Measurements from ENCODE around the gene KIF5A. TPM values are rescaled to one million over a fixed set of nuclear protein-coding genes. Genes with fewer than 3 reads are reported as not detected.
A peak's percentile ranks its signal among the peaks of the same experiment; 100 is the strongest.

The KIF5A gene
- total and polyA plus RNA-seq, 2 donors (not counting 1 experiment from before 2014, with no cell fraction given), result 0.09 to 0.67 TPM

GRCh38 chr12:57522887-57523705 is 26.7 kb upstream of the KIF5A start:
- peak overlapping the region; percentile 95 for H3K27ac Mint-ChIP-seq
- ChIA-PET CTCF (interaction anchor here (0.7 to 1.3 kb wide), 3 partner anchors 21 to 64 kb away, joined by 3 to 4 read pairs (median 3); partner anchors contain the start of gene GLI1), POLR2A (interaction anchor here (0.6 to 2.4 kb wide), 9 partner anchors 9 to 1302 kb away, joined by 3 to 13 read pairs (median 3); partner anchors contain the start of genes DCTN2 and RNF41)
- no peaks in the 10 kb centered on the region for H3K9me3 Mint-ChIP-seq (ENCODE audit: insufficient read depth)
- no peaks in the 10 kb centered on the region for H3K27me3 ChIP-seq (replicated peaks in 1 of 4; ENCODE audit: control extremely low read depth in 1 of 4, control insufficient read depth in 3 of 4, insufficient read depth in 4 of 4, low read length in 3 of 4)
- H3K79me2 ChIP-seq (ENCODE audit: control insufficient read depth, insufficient read depth, low read length), result peaks cover 31% of the 10 kb centered on the region
- peak overlapping the region; percentile 78 to 87 for H3K27ac ChIP-seq (ENCODE audit: low read length in 2 of 2)
- H3K36me3 ChIP-seq (replicated peaks in 1 of 2; ENCODE audit: control extremely low read depth in 1 of 2, control insufficient read depth in 1 of 2, extremely low read depth in 1 of 2, insufficient read depth in 2 of 2, low read length in 1 of 2), result peaks cover 0 to 27% of the 10 kb centered on the region in 2 experiments
- H3K4me3 Mint-ChIP-seq, result peak overlapping the region; percentile 98
- TF ChIP-seq, protein P1, sequence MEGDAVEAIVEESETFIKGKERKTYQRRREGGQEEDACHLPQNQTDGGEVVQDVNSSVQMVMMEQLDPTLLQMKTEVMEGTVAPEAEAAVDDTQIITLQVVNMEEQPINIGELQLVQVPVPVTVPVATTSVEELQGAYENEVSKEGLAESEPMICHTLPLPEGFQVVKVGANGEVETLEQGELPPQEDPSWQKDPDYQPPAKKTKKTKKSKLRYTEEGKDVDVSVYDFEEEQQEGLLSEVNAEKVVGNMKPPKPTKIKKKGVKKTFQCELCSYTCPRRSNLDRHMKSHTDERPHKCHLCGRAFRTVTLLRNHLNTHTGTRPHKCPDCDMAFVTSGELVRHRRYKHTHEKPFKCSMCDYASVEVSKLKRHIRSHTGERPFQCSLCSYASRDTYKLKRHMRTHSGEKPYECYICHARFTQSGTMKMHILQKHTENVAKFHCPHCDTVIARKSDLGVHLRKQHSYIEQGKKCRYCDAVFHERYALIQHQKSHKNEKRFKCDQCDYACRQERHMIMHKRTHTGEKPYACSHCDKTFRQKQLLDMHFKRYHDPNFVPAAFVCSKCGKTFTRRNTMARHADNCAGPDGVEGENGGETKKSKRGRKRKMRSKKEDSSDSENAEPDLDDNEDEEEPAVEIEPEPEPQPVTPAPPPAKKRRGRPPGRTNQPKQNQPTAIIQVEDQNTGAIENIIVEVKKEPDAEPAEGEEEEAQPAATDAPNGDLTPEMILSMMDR (IDR thresholded peaks at IDR 0.05), result no peak
- TF ChIP-seq EZH2 (IDR thresholded peaks at IDR 0.05; ENCODE audit: borderline replicate concordance, insufficient read depth, low read depth, low read length, poor library complexity, severe bottlenecking), result no peak
- intact Hi-C loops (cut with micrococcal nuclease), result loop anchor here (1.0 to 10.0 kb wide), 10 partner anchors 24 to 1404 kb away; partner anchors contain the start of genes ARHGAP9, BAZ2A, CNPY2 and DCTN2
- peaks cover 42 to 51% of the 10 kb centered on the region in 2 donors for H3K4me1 ChIP-seq (ENCODE audit: control insufficient read depth in 2 of 2, insufficient read depth in 2 of 2, low read length in 2 of 2)
- peak overlapping the region; percentile 87 for H3K9ac ChIP-seq (ENCODE audit: low read length)
- peaks cover 31% of the 10 kb centered on the region for H4K20me1 ChIP-seq (ENCODE audit: control insufficient read depth, insufficient read depth, low read length, poor library complexity, severe bottlenecking)
- WGBS (ENCODE audit: insufficient coverage), result 2% methylated on average over 8 of the region's 38 CpGs
- peak overlapping the region; percentile 59 for H2AFZ ChIP-seq (ENCODE audit: insufficient read depth, low read depth, low read length, poor library complexity, severe bottlenecking)
- H3K27me3 Mint-ChIP-seq, result no peaks in the 10 kb centered on the region
- H3K4me2 ChIP-seq (replicated peaks; ENCODE audit: low read depth, low read length, poor library complexity, severe bottlenecking), result peak overlapping the region; percentile 96
- DNase-seq, result peak; percentile 74
- peaks cover 58% of the 10 kb centered on the region for H3K4me1 Mint-ChIP-seq
- peak overlapping the region; percentile 72 to 89 (median 81) for H3K4me3 ChIP-seq (ENCODE audit: control extremely low read depth in 1 of 5, extremely low read depth in 1 of 5, insufficient read depth in 1 of 5, low read depth in 2 of 5, low read length in 4 of 5)
- ATAC-seq (ENCODE audit: low read depth), result no peak
- H3K9me3 ChIP-seq (ENCODE audit: control extremely low read depth in 1 of 3, control insufficient read depth in 2 of 3, insufficient read depth in 1 of 3, low read length in 2 of 3), result no peaks in the 10 kb centered on the region
